Keratinocyte (primary cell): ENCODE data around the gene CSNK1D.

Experiments used
- CTCF ChIP-seq, 3 experiments: IDR thresholded peaks in 1 of 3; conservative IDR thresholded peaks in 1 of 3; optimal IDR thresholded peaks in 1 of 3; 2 replicates in 2 of 3; 3 replicates in 1 of 3; pipeline versions ENCODE3 to v1.5.1; 2011; ENCODE audit warnings: low read length in 3 of 3, mild to moderate bottlenecking in 3 of 3, moderate library complexity in 2 of 3, control low read depth in 1 of 3, inconsistent platforms in 1 of 3; ENCODE audit not compliant: insufficient read depth in 2 of 3; ENCODE audit errors: extremely low read depth in 1 of 3
- EZH2 ChIP-seq: IDR thresholded peaks from one replicate; pipeline ENCODE4 v1.6.1; 2012; ENCODE audit warnings: inconsistent platforms, mild to moderate bottlenecking, low read length, moderate library complexity

- TF ChIP-seq CTCF (optimal IDR thresholded peaks at IDR 0.05 in 1 of 3, IDR thresholded peaks at IDR 0.05 in 1 of 3, conservative IDR thresholded peaks at IDR 0.05 in 1 of 3; ENCODE audit: extremely low read depth in 1 of 3, insufficient read depth in 2 of 3, low read length in 3 of 3) (no peak), EZH2 (no peak)
Measured at GRCh38 chr17:82297280-82297713, 23.8 kb upstream of the CSNK1D start.
